Uterus (tissue), 2 donors: ENCODE data around the gene GALNT6.

ENCODE experiments used
- POLR2A ChIP-seq, 2 donors: fragments of 450-650 bp; IDR thresholded peaks; one replicate each; pipeline ENCODE4 v1.6.1; 2016; ENCODE audit warnings: antibody characterized with exemption in 2 of 2, mild to moderate bottlenecking in 1 of 2, moderate library complexity in 1 of 2
- TF ChIP-seq, protein P1 (sequence below), 4 experiments: fragments of 200-600 bp in 2 of 4; fragments of 450-650 bp in 2 of 4; sonication (generic) in 2 of 4; IDR thresholded peaks; one replicate each; pipeline ENCODE4 v1.5.1; 2016 to 2019; ENCODE audit warnings: antibody characterized with exemption in 4 of 4, mild to moderate bottlenecking in 2 of 4, moderate library complexity in 1 of 4

DNA sequence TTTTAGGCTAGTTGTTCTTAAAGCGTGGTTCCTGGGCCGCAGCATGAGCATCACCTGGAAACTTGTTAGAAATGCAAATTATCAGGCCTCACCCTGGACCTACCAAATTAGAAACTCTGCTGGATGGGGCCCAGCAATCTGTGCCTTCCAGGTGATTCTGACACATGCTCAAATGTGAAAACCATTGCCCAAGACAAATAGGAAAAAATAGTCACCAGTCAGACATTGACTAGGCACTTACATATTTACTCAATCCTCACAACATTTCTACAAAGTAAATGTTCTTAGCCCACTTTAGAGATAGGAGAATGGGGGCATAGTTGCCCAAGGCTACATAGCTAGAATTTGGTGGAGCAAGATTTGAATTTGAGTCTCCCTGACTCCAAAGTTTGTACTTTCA lies 48.0 kb downstream of the GALNT6 start:
- no peak for TF ChIP-seq POLR2A (IDR thresholded peaks at IDR 0.05)
- TF ChIP-seq, protein P1, sequence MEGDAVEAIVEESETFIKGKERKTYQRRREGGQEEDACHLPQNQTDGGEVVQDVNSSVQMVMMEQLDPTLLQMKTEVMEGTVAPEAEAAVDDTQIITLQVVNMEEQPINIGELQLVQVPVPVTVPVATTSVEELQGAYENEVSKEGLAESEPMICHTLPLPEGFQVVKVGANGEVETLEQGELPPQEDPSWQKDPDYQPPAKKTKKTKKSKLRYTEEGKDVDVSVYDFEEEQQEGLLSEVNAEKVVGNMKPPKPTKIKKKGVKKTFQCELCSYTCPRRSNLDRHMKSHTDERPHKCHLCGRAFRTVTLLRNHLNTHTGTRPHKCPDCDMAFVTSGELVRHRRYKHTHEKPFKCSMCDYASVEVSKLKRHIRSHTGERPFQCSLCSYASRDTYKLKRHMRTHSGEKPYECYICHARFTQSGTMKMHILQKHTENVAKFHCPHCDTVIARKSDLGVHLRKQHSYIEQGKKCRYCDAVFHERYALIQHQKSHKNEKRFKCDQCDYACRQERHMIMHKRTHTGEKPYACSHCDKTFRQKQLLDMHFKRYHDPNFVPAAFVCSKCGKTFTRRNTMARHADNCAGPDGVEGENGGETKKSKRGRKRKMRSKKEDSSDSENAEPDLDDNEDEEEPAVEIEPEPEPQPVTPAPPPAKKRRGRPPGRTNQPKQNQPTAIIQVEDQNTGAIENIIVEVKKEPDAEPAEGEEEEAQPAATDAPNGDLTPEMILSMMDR (IDR thresholded peaks at IDR 0.05), result no peak
